ENCODE results near the gene GNG12. TPM values are rescaled to one million over a fixed set of nuclear protein-coding genes. Genes with fewer than 3 reads are reported as not detected.

The GNG12 gene
- total and polyA plus RNA-seq, 9 of the 15 experiments (the other 6 are each of a cell fraction or from before 2014, with no cell fraction given): 2.6 to 6.0 (median 4.1) TPM

GRCh38 chr1:67879485-67879884 is 46.2 kb upstream of the GNG12 start (continued):
- peak; percentile 90; the same call in 1 of the 2 replicates for TF ChIP-seq ZBTB26 (CRISPR knock-in tag; IDR thresholded peaks at IDR 0.05)
- no peak for TF ChIP-seq XRCC3 (IDR thresholded peaks at IDR 0.05)
- no peak for TF ChIP-seq ZBTB11 (CRISPR knock-in tag; IDR thresholded peaks at IDR 0.05)
- TF ChIP-seq BMI1 (IDR thresholded peaks at IDR 0.05; ENCODE audit: low read length): no peak
- TF ChIP-seq ZNF197 (CRISPR knock-in tag; IDR thresholded peaks at IDR 0.05; ENCODE audit: low read depth): no peak
- no peak for TF ChIP-seq ZFP30 (CRISPR knock-in tag; IDR thresholded peaks at IDR 0.05; ENCODE audit: borderline replicate concordance)
- no peak for TF ChIP-seq ZNF212 (CRISPR knock-in tag; IDR thresholded peaks at IDR 0.05)
- no peak for TF ChIP-seq KHSRP (IDR thresholded peaks at IDR 0.05)
- peak; percentile 49; the same call in 1 of the 2 replicates for TF ChIP-seq SMARCA5 (IDR thresholded peaks at IDR 0.05)

All from K562 (cell line).